Right renal cortex interstitium (tissue), 3 donors: ENCODE data around the gene GIMAP2. TPM values are rescaled to one million over a fixed set of nuclear protein-coding genes. Genes with fewer than 3 reads are reported as not detected.
"Not testable (repeated sequence)": the region's sequence is repeated elsewhere in the genome, so short reads cannot be mapped to it uniquely, and the experiment has no call there.

Source experiments
- DNase-seq, 3 donors: peaks; one replicate each; pipeline ENCODE4 v3.0.0-alpha.2; 2013; ENCODE audit warnings: low read depth in 3 of 3, low spot score in 2 of 3
- polyA plus RNA-seq, 3 donors: library from polyadenylated mRNA; unstranded; fragments of 120-200 nt; gene quantifications; one replicate each; pipeline ENCODE4 v1.2.1, GENCODE V29; 2013; ENCODE audit not compliant: insufficient read length in 3 of 3

Gene GIMAP2
- polyA plus RNA-seq, 3 donors, result 9.7 to 10.5 (median 10.1) TPM

DNA sequence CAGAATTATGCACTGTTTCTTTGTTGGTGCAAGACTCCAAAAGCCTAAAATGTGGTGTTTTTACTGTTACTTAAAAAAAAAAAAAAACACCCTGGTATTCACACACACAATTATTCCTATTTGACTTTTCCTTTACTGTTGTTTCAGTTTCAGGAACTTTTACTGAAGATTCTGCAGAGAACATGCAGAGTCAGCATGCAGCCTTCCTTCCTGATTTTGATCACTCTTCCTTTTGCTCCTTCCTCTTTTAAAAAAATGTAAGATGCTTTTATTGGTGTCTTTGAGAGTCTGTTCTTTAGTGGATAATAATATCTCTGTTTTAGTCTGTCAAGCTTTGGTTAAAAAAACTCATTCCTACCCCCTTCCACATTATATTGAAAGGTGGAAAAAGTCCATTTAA, 9.2 kb upstream of the GIMAP2 start:
- not testable (repeated sequence) for DNase-seq

GRCh38 chr7:150676854-150677253, 8.7 kb upstream of the GIMAP2 start:
- DNase-seq, result not testable (repeated sequence)

- DNase-seq, result not testable (repeated sequence)
Observed at GRCh38 chr7:150678601-150679000, 6.9 kb upstream of the GIMAP2 start.

GRCh38 chr7:150680364-150680763, 5.1 kb upstream of the GIMAP2 start:
- not testable (repeated sequence) for DNase-seq

- DNase-seq, result no peak
Observed at GRCh38 chr7:150686030-150686631, 625 bp downstream of the GIMAP2 start.

DNA sequence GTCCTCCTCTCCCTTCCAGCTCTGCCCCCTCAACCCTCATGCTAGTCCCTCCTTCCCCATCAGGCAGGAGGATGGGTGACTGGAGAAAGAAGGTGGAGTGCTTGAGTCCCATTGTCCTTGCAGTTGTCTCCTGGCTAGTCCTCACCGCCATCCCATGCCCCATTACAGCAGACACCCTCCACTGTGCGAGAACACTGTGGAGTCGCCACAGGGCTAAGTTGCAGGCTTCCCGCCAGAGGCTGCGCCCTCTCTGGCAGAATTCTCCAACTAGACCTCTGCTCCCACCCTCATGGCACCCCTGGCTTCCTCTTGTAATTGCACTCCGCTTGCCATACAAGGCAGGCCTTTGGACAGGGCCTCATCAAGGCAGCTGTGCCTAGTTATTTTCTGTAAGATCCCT, 3.1 kb downstream of the GIMAP2 start:
- DNase-seq, result no peak

- DNase-seq, result no peak
Observed at GRCh38 chr7:150695654-150696053, 10.1 kb downstream of the GIMAP2 start.

DNA sequence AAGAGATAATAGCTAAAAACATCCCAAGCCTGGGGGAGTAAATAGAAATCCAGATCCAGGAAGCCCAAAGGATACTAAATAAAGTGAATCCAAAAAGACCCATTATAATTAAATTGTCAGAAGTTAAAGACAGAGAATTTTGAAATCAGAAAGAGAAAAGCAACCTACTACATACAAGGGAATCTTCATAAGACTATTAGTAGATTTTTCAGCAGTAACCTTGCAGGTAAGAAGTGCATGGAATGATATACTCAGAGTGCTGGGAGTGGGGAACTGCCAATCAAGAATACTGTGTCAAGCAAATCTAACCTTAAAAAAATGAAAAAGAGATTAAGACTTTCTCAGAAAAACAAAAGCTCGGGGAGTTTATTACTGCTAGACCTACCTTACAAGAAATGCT, 17.7 kb downstream of the GIMAP2 start:
- DNase-seq, result no peak

- no peak for DNase-seq
Observed at GRCh38 chr7:150715293-150715692, 29.8 kb downstream of the GIMAP2 start.

- no peak for DNase-seq
Observed at GRCh38 chr7:150715738-150716137, 30.2 kb downstream of the GIMAP2 start.

GRCh38 chr7:150716368-150716767, 30.9 kb downstream of the GIMAP2 start, which contains the start of gene GIMAP1:
Gene GIMAP1 (plus strand): TSS chr7:150716613. CDS start chr7:150719048, 2,435 bp downstream.
- no peak for DNase-seq

- no peak for DNase-seq
Observed at GRCh38 chr7:150716939-150717338, 31.4 kb downstream of the GIMAP2 start.

DNA sequence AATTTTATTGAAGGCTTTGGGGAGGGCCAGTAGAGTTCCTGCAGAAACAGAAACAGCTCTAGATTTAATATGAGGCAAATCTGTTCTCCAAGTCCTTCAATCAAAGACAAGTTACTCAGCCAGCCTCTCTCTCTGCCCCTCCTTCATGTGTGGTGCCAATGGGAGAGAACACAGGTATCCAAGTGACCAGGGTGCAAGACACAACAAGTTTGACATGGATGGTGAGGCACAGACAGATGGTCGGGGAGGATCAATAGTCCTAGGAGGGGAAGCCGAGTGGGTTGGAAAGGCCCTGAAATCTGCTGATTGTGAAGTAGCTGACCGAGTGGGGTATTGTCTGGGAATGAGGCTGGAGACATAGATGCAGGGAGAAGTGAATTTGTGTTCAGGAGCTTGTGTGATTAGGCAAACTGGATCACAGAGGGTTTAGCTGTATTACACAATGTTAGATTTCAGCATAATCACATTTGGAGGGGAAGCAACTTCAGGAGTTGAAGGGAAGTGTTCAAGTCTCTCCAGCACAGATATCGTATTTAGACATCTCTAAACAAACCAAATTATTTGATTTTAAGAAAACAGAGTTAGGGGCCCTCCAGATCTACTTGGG, 32.4 kb downstream of the GIMAP2 start:
- DNase-seq, result no peak

- DNase-seq, result no peak
Observed at GRCh38 chr7:150719436-150719835, 33.9 kb downstream of the GIMAP2 start.

DNA sequence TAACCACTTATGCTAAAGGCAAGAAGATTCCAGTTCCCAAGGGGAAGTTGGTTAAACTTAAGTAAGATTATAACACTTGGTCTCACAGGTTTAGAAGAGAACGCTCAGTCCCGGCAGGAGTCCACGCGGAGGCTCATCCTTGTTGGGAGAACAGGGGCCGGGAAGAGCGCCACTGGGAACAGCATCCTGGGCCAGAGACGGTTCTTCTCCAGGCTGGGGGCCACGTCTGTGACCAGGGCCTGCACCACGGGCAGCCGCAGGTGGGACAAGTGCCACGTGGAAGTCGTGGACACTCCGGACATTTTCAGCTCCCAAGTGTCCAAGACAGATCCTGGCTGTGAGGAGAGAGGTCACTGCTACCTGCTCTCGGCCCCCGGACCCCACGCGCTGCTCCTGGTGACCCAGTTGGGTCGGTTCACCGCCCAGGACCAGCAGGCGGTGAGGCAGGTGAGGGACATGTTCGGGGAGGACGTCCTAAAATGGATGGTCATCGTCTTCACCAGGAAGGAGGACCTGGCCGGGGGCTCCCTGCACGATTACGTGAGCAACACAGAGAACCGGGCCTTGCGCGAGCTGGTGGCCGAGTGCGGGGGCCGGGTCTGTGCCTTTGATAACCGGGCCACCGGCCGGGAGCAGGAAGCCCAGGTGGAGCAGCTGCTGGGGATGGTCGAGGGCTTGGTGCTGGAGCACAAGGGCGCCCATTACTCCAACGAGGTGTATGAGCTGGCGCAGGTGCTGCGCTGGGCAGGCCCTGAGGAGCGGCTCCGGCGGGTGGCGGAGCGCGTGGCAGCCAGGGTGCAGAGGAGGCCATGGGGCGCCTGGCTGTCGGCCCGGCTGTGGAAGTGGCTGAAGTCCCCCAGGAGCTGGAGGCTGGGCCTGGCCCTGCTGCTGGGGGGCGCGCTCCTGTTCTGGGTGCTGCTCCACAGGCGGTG, 34.7 kb downstream of the GIMAP2 start:
- DNase-seq, result no peak

DNA sequence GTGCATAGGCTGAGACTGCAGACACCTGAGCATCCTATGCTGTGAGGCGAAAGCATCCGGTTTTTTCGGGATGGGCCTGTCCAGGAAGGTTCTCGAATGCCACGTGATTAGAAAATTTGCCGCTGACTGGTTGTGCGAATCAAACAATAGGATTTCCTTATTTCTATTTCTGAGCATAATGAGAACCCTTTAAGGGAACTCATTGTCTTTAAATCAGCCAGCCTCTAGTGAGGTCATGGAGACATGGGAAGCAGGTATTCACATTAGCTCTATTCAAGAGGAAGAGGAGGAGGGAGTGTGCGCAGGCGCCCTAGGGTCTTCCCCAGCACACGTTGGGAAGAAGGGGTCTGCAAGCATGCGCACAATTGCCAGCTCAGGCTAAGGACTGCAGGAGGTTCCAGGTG, 36.5 kb downstream of the GIMAP2 start:
- no peak for DNase-seq

DNA sequence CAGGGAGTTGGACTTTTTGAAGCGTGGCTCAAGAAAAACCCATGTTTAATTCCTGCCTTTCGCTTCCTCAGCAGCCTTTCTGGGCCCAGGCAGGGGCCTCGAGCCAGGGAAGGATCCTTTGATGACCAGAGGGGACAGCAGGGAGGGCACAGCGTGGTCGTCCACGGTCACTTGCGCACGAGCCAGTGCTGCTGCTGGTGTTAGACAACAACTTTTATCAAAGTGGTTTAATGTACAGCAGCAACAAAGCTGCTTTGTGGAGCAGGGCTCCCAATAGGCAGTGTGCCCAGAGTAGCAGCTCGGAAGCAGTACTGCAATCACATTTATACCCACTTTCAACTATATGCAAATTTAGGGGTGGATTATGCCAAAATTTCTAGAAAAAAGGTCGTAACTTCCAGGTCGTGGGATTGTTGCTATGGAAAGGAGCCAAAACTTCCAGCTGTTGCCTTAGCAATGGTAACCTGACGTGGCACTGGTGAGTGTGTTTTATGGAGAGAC, 37.0 kb downstream of the GIMAP2 start:
- no peak for DNase-seq

DNA sequence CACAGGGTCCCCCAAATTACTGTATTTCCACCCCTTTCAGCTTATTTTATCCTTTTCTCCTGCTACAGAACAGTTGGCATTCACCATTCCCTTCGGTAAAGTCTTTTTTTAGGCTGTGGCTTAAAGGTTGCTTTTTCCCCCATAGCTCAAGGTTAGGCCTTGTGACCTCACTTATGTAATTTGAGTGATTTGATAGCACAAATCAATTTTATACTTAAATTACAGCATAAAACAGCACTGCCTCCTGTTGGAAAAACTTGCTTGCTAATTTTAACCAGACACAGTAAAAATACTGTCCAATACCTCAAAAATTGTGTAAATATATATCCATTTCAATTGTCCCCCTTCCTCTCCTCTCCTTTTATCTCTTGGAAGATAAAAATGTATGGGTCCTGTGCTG, 38.0 kb downstream of the GIMAP2 start:
- DNase-seq, result no peak

DNA sequence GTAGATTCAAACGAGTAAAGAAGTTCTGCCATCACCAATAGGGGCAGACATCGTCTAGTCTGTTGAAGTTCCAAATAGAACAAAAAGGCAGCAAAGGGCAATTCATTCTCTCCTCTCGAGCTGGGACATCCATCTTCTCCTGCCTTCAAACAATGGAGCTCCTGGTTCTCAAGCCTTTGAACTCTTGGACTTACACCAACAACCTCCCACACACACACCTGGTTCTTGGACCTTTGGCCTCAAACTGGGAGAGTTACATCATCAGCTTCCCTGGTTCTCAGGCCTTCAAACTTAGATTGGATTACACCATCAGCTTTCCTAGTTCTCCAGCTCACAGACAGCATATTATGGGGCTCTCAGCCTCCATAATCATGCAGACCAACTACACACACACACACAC, 41.9 kb downstream of the GIMAP2 start:
- DNase-seq, result no peak

GRCh38 chr7:150728011-150728410, 42.5 kb downstream of the GIMAP2 start:
- no peak for DNase-seq

DNA sequence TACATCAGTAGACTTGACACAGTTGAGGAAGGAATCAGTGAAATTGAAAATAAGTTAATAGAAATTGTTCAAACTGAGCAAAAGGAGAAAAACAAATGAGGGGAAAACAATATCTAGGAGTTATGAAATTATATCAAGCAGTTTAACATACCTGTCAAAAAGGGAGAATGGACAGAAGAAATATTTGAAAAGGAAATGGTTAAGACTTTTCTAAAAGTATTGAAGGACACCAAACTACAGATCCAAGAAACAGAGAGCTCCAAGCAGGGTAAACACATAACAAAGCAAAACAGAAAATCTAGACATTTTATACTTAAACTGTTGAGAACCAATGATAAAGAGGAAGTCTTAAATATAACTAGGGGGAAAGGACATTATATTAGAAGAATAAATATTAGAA, 43.1 kb downstream of the GIMAP2 start:
- DNase-seq, result no peak
